Transverse colon (tissue), 4 donors: ENCODE measurements around the gene ABCC1.

Source experiments
- CTCF ChIP-seq, 5 experiments: fragments of 200-600 bp in 3 of 5; fragments of 450-650 bp in 2 of 5; sonication (generic) in 3 of 5; IDR thresholded peaks; 1 replicate in 2 of 5; 2 replicates in 3 of 5; pipeline ENCODE4 v1.5.1; 2016 to 2017; ENCODE audit warnings: antibody characterized with exemption in 5 of 5, inconsistent platforms in 3 of 5, mild to moderate bottlenecking in 2 of 5, moderate library complexity in 1 of 5
- POLR2AphosphoS5 ChIP-seq, 3 donors: sonication (generic); formaldehyde crosslinking; IDR thresholded peaks; one replicate each; pipeline ENCODE4 v1.6.1; 2016; ENCODE audit warnings: antibody characterized with exemption in 3 of 3

- TF ChIP-seq CTCF (IDR thresholded peaks at IDR 0.05), result no peak
- no peak for TF ChIP-seq POLR2AphosphoS5 (IDR thresholded peaks at IDR 0.05)
Observed at GRCh38 chr16:16133943-16134604, 184.7 kb downstream of the ABCC1 start.
